ENCODE data around the gene UTS2B. TPM values are rescaled to one million over a fixed set of nuclear protein-coding genes. Genes with fewer than 3 reads are reported as not detected.
"Not testable (repeated sequence)": the region's sequence is repeated elsewhere in the genome, so short reads cannot be mapped to it uniquely, and the experiment has no call there.

UTS2B gene
- total RNA-seq, 2 experiments from 2014 or later, result not detected

GRCh38 chr3:191263850-191264249 lies 66.5 kb downstream of the UTS2B start:
- no peaks in the 10 kb centered on the region for H3K4me1 Mint-ChIP-seq
- no peak for ATAC-seq
- CTCF ChIA-PET, result no interaction called here

GRCh38 chr3:191263365-191263764 lies 67.0 kb downstream of the UTS2B start:
- no peaks in the 10 kb centered on the region for H3K9me3 Mint-ChIP-seq (ENCODE audit: low read depth)
- no peak overlapping the region for H3K27ac Mint-ChIP-seq
- H3K27me3 Mint-ChIP-seq, result no peaks in the 10 kb centered on the region
- DNase-seq (no peak), ATAC-seq (no peak)
- H3K4me3 Mint-ChIP-seq, result no peak overlapping the region
- CTCF ChIA-PET, result no interaction called here
- H3K4me1 Mint-ChIP-seq, result no peaks in the 10 kb centered on the region
- H3K36me3 Mint-ChIP-seq, result no peaks in the 10 kb centered on the region

More at GRCh38 chr3:191263850-191264249, 66.5 kb downstream of the UTS2B start:
- Mint-ChIP-seq H3K36me3 (no peaks in the 10 kb centered on the region), H3K27me3 (no peaks in the 10 kb centered on the region), H3K9me3 (ENCODE audit: low read depth) (no peaks in the 10 kb centered on the region), H3K4me3 (no peak overlapping the region), H3K27ac (no peak overlapping the region)
- no peak for DNase-seq

- Mint-ChIP-seq H3K36me3 (no peaks in the 10 kb centered on the region), H3K27ac (no peak overlapping the region), H3K27me3 (no peaks in the 10 kb centered on the region), H3K4me1 (no peaks in the 10 kb centered on the region), H3K9me3 (ENCODE audit: low read depth) (no peaks in the 10 kb centered on the region), H3K4me3 (no peak overlapping the region)
- CTCF ChIA-PET, result no interaction called here
- no peak for DNase-seq
- ATAC-seq, result no peak
Measured at GRCh38 chr3:191262650-191263049, 67.7 kb downstream of the UTS2B start.

GRCh38 chr3:191261304-191261638 lies 69.1 kb downstream of the UTS2B start:
- DNase-seq (no peak), ATAC-seq (no peak)
- Mint-ChIP-seq H3K9me3 (ENCODE audit: low read depth) (no peaks in the 10 kb centered on the region), H3K27ac (no peak overlapping the region), H3K36me3 (no peaks in the 10 kb centered on the region), H3K4me3 (no peak overlapping the region), H3K27me3 (no peaks in the 10 kb centered on the region), H3K4me1 (no peaks in the 10 kb centered on the region)
- CTCF ChIA-PET, result no interaction called here

- DNase-seq (no peak), ATAC-seq (no peak)
- no peak overlapping the region for H3K4me3 Mint-ChIP-seq
- no peaks in the 10 kb centered on the region for H3K27me3 Mint-ChIP-seq
- no peak overlapping the region for H3K27ac Mint-ChIP-seq
- CTCF ChIA-PET, result no interaction called here
- H3K4me1 Mint-ChIP-seq, result no peaks in the 10 kb centered on the region
- no peaks in the 10 kb centered on the region for H3K9me3 Mint-ChIP-seq (ENCODE audit: low read depth)
- H3K36me3 Mint-ChIP-seq, result no peaks in the 10 kb centered on the region
Measured at GRCh38 chr3:191260431-191261303, 69.7 kb downstream of the UTS2B start.

GRCh38 chr3:191259486-191259885 lies 70.8 kb downstream of the UTS2B start:
- H3K27ac Mint-ChIP-seq, result no peak overlapping the region
- no peak for ATAC-seq
- H3K9me3 Mint-ChIP-seq (ENCODE audit: low read depth), result no peaks in the 10 kb centered on the region
- CTCF ChIA-PET, result no interaction called here
- no peak for DNase-seq
- no peaks in the 10 kb centered on the region for H3K36me3 Mint-ChIP-seq
- H3K4me3 Mint-ChIP-seq, result no peak overlapping the region
- no peaks in the 10 kb centered on the region for H3K27me3 Mint-ChIP-seq
- H3K4me1 Mint-ChIP-seq, result no peaks in the 10 kb centered on the region

GRCh38 chr3:191257286-191257685 lies 73.0 kb downstream of the UTS2B start:
- H3K27ac Mint-ChIP-seq, result no peak overlapping the region
- H3K9me3 Mint-ChIP-seq (ENCODE audit: low read depth), result no peaks in the 10 kb centered on the region
- no peak overlapping the region for H3K4me3 Mint-ChIP-seq
- H3K27me3 Mint-ChIP-seq, result no peaks in the 10 kb centered on the region
- ATAC-seq (no peak), DNase-seq (no peak)
- H3K4me1 Mint-ChIP-seq, result no peaks in the 10 kb centered on the region
- no peaks in the 10 kb centered on the region for H3K36me3 Mint-ChIP-seq
- CTCF ChIA-PET, result no interaction called here

GRCh38 chr3:191256405-191256804 lies 73.9 kb downstream of the UTS2B start:
- ATAC-seq, result no peak

GRCh38 chr3:191255156-191255555 lies 75.2 kb downstream of the UTS2B start:
- Mint-ChIP-seq H3K36me3 (no peaks in the 10 kb centered on the region), H3K27ac (no peak overlapping the region), H3K4me3 (no peak overlapping the region), H3K9me3 (ENCODE audit: low read depth) (no peaks in the 10 kb centered on the region), H3K27me3 (no peaks in the 10 kb centered on the region), H3K4me1 (no peaks in the 10 kb centered on the region)
- CTCF ChIA-PET, result no interaction called here
- ATAC-seq (no peak), DNase-seq (no peak)

More at GRCh38 chr3:191256405-191256804, 73.9 kb downstream of the UTS2B start:
- CTCF ChIA-PET, result no interaction called here
- no peak overlapping the region for H3K27ac Mint-ChIP-seq
- no peaks in the 10 kb centered on the region for H3K27me3 Mint-ChIP-seq
- H3K4me1 Mint-ChIP-seq, result no peaks in the 10 kb centered on the region
- no peaks in the 10 kb centered on the region for H3K9me3 Mint-ChIP-seq (ENCODE audit: low read depth)
- H3K4me3 Mint-ChIP-seq, result no peak overlapping the region
- no peak for DNase-seq
- H3K36me3 Mint-ChIP-seq, result no peaks in the 10 kb centered on the region

- Mint-ChIP-seq H3K9me3 (ENCODE audit: low read depth) (no peaks in the 10 kb centered on the region), H3K27ac (no peak overlapping the region), H3K36me3 (no peaks in the 10 kb centered on the region), H3K4me3 (no peak overlapping the region), H3K27me3 (no peaks in the 10 kb centered on the region), H3K4me1 (no peaks in the 10 kb centered on the region)
- CTCF ChIA-PET, result no interaction called here
- DNase-seq (no peak), ATAC-seq (no peak)
Measured at GRCh38 chr3:191254098-191254873, 76.0 kb downstream of the UTS2B start.

- CTCF ChIA-PET, result no interaction called here
- H3K27ac Mint-ChIP-seq, result no peak overlapping the region
- DNase-seq (no peak), ATAC-seq (no peak)
- H3K9me3 Mint-ChIP-seq (ENCODE audit: low read depth), result no peaks in the 10 kb centered on the region
- no peaks in the 10 kb centered on the region for H3K27me3 Mint-ChIP-seq
- no peaks in the 10 kb centered on the region for H3K36me3 Mint-ChIP-seq
- no peak overlapping the region for H3K4me3 Mint-ChIP-seq
- no peaks in the 10 kb centered on the region for H3K4me1 Mint-ChIP-seq
Measured at GRCh38 chr3:191253089-191253799, 77.1 kb downstream of the UTS2B start.

- Mint-ChIP-seq H3K27me3 (no peaks in the 10 kb centered on the region), H3K9me3 (ENCODE audit: low read depth) (no peaks in the 10 kb centered on the region), H3K4me3 (no peak overlapping the region), H3K27ac (no peak overlapping the region), H3K4me1 (no peaks in the 10 kb centered on the region), H3K36me3 (no peaks in the 10 kb centered on the region)
- ATAC-seq, result no peak
- CTCF ChIA-PET, result interaction anchor here (0.6 kb wide), 2 partner anchors 107 to 633 kb away, joined by 3 to 5 read pairs; no protein-coding TSS in a partner anchor
- no peak for DNase-seq
Measured at GRCh38 chr3:191246630-191247029, 83.7 kb downstream of the UTS2B start.

GRCh38 chr3:191246034-191246433 lies 84.3 kb downstream of the UTS2B start:
- CTCF ChIA-PET, result interaction anchor here (0.6 kb wide), 2 partner anchors 108 to 634 kb away, joined by 3 to 5 read pairs; no protein-coding TSS in a partner anchor
- not testable (repeated sequence) for H3K4me3 Mint-ChIP-seq; H3K36me3 Mint-ChIP-seq; H3K4me1 Mint-ChIP-seq; DNase-seq; H3K27ac Mint-ChIP-seq; H3K9me3 Mint-ChIP-seq (ENCODE audit: low read depth); H3K27me3 Mint-ChIP-seq; ATAC-seq

Data from activated CD8-positive, alpha-beta memory T cell treated with anti-CD3 and anti-CD28 coated beads, Interleukin-2, amount 10 ng/mL, durations not matched to agents 7 days and 5 days (primary cell).